IMR-90 (cell line): Measurements from ENCODE around the gene PMF1.

ENCODE experiments used
- CTCF ChIP-seq: conservative IDR thresholded peaks from 2 replicates; pipeline ENCODE4 v1.5.1; 2012; ENCODE audit warnings: mild to moderate bottlenecking, low read depth, low read length, improper control_type of control experiment
- POLR2A ChIP-seq: IDR thresholded peaks from 2 replicates; pipeline ENCODE4 v1.6.1; 2012; ENCODE audit warnings: mild to moderate bottlenecking, low read depth, low read length

GRCh38 chr1:156246781-156247459 lies 34.1 kb downstream of the PMF1 start:
- no peak for TF ChIP-seq CTCF
- no peak for TF ChIP-seq POLR2A
